ENCODE results near the gene MICALL1. TPM values are rescaled to one million over a fixed set of nuclear protein-coding genes. Genes with fewer than 3 reads are reported as not detected.
"Not testable (repeated sequence)": the region's sequence is repeated elsewhere in the genome, so short reads cannot be mapped to it uniquely, and the experiment has no call there.

MICALL1 gene
- polyA plus RNA-seq, 1 donor = 50.2 TPM

DNA sequence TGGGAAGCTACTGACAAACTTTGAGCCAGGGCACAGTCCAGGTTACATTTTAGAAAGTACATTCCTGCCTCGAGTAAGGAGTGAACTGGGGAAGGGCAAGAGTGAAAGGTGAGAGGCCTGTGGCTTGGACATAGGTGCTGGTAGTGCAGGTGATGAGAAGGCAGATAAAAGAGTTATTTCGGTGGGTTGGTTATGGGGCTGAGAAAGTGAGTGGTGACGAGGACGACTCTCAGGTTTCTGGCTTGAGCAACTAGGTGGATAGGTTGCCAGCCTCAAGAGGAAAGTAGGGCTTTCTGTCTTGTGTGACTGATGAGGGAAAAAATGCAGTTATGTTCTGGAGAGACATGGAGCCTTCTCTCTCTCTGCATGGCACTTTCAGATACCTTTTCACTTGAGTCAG is 51.1 kb downstream of the MICALL1 start:
- DNase-seq = no peak

DNA sequence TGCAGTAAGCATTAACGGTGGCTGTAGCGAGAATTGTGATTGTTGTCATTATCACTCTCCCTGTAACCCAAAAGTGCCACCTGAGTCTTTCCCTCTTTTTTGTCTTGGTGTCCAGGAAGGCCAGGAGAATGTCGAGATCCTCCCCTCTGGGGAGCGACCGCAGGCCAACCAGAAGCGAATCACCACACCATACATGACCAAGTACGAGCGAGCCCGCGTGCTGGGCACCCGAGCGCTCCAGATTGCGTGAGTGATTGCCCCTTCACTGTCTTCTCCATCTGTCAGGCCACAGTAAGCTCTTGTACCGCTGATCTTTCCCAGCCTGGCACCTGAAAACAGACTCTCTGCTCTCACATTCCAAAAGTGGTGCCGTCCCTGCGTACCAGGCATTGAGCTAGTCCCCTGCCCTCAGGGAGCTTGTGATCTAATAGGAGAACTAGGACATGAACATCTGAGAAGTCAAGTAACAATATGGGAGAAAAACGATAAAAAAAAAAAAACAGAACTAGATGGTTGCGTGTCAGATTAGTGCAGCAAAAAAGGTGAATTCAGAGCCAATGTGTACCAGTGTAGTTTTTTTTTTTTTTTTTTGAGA is 53.2 kb downstream of the MICALL1 start:
- no peak for DNase-seq

DNA sequence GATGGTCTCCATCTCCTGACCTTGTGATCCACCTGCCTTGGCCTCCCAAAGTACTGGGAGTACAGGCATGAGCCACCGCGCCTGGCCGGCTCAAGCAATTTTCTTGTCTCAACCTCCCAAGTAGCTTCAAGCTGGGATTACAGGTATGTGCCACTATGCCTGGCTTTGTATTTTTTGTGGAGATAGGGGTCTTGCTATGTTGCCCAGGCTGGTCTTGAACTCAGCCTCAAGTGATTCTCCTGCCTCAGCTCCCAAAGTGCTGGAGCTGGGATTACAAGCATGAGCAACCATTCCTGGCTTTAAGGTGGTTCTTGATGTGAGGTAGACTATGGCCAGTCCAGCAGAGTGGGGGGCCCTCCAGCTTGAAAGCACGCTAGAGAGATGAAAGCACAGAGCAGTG is 55.0 kb downstream of the MICALL1 start:
- DNase-seq = no peak

DNA sequence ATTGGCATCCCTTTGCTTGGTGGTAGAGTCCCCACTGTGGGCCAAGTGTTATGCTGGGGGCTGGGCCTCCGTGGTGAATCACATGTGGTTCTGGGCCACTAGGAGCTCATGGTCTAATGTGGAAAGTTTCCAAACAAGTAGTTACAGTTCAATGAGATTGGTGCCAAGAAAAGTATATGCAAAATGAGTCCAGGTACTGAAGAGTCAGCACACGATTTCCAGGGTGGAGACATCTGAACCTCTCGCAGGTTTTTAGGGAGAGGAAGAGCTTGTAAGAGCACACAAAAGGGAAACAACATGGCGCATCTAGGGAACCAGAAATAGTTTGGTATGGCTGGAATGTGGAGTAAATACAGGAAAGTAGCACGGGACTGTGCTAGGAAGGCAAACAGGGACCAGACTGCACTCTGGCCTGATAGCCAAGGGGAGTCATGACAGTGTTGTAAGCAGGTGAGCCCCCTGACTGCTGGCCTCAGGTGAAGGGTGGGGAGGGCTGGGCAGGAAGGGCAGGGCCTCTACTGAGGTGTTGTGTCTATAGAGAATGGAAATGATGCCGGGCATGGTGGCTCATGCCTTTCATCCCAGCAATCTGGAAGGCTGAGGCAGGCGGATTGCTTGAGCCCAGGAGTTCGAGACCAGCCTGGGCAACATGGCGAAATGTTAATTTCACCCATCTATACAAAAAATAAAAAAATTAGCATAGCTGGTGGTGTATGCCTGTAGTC is 60.0 kb downstream of the MICALL1 start:
- DNase-seq = no peak

DNA sequence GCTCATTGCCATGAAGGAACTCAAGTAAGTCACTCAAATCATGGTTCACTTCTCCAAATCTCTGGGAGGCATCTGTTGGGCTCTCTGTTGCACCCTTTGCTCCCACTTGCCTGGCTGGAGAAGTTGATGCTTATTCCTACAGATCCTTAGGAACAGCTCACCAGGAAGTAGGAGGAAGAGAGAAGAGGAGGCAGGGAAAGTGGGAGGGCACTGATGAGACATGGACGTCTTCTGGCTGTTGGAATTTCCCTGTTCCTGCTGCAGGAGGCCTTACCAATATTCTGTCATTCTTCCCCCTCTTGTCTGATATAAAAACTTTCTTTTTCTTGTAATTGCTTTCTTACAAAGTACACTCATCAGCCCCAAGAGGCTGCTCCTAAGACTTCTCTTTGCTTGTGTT is 61.0 kb downstream of the MICALL1 start:
- no peak for DNase-seq

DNA sequence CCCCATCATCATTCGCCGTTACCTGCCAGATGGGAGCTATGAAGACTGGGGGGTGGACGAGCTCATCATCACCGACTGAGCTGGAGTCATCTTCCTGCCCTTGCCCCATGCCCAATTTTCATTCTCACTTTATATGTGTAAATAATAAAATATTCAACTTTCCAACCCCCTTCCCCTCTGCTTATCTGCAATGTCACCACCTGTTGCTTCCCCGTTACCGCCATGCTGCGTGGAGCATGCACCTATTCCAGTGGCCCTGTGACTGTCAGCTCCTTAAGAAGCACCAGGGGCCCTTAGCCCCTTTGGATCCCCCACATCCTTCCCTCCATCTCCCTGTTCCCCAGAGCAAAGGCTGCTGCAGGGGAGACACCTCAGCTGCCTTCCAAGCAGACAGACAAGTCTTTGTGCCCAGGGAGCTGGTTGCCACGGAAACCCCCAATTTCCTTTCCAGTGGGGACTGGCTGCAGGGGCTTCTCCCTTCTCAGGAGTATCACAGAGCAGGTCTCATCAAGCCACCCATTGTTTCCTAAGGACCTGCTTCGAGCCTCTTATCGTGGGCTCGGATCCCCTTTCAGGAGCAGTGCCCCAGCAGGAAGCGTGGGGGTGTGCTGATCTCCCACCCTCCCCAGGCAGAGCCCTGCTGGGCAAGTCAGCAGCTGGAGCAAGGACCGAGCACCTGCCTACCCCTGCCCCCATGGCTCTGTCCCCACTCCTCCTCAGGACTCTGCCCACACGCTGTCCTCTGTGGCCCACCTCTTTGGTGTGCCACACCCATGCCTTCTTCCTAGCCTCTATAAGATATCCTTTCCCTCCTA is 61.7 kb downstream of the MICALL1 start:
- DNase-seq = no peak

DNA sequence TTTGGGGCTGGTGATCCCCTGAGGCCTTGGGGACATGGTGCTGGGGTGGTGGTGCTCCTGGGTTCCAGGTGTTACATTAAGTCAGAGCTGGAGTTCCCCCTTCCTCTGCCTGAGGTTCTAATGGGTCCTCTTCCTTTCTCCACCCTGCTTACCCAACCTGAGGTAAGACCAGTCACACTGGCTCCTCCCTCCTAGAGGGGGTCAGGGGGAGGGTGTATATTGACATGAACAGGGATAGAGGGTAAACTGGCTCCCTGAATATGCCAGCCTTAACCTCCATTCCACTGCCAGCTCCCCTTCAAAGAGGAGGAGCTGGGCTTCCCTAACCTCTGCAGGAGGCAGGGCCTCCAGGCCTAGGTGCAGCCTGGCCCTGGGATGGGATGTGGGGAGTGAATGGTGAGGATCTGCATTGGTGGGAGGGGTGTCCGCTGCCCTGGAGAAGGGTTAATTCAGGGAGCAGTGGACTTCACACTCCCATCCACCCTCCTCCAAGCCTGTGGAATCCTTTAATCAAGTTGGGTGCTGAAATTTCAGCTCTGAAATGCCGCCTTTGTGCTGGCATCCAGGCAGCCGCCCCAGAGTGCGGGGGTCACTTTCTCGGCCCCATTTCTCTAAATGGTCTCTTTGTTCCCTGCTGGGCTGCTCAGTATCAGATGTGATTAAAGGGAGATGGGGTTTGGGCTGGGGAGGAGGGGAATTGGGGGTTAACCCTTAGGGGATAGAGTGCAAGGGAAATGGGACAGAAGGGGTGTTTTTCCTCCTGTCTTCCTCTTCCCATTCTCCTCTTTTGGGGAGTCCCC is 62.6 kb downstream of the MICALL1 start:
- DNase-seq = no peak

DNA sequence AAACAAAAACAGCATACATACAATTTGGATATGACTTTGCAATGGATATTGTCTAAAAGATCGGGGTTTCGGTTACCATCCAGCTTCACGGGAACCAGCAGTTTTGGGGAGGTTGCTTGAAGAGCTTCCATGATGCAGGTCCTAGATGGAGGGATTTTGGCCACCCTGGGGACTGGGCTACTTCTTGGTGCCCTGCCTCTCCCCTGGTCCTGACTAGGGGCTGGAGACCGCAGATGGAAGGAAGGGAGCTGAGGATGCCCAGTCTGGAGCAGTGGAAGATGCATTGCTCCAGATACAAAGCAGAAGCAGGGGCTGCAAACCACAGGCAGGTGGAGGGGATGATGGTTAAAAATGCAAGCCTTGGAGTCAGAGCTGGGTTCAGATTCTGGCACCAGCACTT is 64.8 kb downstream of the MICALL1 start:
- no peak for DNase-seq

DNA sequence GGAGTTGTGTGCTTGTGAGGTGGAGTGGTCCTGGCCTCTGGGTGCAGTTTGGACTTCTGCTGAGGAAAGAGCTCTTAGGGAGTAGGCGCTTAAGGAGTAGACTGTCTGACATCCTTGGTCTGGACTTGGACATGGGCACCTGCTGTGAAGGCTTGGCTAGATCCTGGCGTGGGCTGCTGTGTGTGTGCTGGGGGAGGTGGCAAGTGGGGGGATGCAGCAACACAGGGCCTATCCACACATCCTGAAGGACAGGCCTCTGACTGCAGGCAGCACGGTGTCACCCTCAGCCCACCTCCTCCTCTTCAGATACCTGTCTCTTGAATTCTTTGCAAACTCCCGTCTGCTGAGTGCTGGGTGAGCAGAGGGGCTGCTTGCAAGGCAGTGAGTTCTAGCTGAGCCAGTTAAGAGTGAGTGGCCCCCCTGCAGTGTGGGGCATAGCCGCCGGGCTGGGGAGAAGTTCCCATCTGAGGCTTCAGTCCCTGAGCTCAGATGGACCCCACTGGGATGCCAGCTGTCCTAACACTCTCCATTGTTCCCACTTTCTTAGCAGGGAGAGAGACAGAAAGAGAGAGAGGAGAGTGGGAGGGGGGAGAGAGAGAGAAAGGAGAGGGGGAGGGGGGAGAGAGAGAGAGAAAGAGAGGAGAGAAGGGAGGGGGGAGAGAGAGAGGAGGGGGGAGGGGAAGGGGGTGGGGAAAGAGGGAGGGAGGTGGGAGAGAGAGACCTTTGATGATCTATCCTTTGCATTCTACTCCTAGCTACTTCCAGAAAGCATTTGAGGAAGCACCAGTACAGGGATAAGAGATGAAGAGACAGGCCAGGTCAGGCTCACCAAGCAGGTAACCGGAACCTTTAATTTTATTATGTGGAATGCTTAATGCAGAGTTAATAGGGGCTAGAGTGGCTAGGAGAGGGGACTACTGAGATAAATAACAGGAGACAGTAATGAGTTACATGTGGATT is 65.7 kb downstream of the MICALL1 start:
- DNase-seq = no peak

DNA sequence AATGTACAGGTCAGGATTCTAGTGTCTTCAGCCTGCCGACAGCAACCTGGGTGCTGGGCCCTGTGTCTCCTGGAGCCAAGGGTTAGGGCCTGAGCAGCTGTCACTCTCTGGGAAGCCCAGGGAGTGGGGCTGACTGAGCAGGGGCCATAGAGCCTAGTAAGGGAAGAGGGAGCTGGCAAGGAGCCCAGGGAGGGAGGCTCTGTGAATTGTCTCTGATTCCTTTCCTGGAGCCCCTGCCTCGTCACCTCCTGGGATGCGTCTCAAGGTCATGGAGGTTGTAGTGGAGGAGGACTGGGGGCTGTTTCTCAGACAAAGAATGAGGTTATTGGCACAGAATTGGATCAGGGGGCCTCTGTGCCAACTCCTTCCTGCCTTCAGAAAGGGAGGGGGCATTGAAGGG is 66.4 kb downstream of the MICALL1 start:
- DNase-seq = peak; percentile 30

DNA sequence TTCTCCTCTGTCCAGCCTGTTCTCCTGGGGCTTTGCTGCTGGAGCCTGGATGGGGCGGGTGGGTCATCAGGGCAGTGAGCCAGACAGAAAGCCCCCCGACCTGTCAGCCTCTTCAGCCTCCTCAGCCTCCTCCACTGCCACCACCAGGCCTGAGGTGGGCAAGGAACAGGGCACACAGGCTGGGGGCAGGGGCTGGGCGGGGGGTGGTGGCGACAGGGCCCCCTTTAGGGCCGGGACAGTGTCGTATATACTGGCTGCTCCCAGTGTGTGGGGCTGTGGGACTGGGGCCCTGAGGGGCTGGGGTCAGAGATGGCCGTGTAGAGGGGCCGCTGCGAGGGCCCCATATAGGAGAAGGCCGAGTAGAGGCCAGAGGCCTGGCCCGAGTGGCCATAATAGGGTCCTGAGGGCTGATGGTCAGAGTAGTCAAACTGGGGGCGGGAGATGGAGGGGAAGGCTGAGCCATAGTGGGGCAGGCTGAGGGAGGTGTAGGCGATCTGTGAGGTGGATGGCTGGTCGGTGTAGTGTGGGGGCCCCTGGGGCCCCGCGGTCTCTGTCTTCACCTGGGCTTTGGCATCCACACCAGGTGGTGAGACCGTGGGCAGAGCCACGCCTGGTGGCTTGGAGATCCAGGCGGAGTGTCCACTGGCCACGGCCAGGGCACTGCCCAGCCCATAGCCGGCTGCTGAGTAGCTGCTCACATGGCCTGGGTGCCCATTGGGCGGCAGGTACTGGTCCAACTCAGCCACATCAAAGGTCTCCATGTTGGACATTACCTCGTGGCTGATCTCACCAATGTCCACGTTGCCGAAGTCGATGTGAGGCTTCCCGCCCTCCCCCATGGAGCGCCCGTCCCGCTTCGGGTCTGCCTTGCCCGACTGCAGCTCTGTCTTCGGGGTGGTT is 67.4 kb downstream of the MICALL1 start:
- DNase-seq = no peak

DNA sequence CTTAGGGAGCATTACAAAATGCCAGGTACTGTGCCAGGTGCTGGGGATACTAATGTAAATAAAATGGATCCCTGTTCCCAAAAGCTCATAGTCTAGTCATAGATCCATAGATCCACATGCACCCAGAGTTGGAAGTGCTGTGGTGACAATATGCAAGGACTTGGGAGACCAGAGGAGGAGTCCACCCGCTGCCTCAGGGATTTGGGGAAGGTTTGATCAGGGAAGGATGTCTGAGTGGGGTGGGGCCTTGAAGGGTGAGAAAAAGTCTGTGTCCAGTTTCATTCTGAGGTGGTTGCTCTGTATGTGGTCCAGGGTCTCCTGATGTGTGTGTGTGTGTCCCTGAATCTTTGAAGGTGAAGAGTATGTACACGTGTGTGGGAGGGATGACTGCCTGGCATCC is 69.1 kb downstream of the MICALL1 start:
- DNase-seq = no peak

DNA sequence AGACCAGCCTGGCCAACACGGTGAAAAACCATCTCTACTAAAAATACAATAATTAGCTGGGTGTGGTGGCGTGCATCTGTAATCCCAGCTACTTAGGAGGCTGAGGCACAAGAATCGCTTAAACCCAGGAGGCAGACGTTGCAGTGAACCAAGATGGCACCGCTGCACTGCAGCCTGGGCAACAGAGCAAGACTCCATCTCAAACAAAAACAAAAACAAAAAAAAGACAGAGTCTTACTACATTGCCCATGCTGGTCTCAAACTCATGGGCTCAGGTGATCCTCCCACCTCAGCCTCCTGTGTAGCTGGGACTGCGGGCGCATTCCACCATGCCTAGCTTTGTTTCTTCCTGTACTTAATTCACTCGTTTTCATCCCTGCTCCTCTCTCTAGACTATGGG is 69.9 kb downstream of the MICALL1 start:
- DNase-seq = not testable (repeated sequence)

DNA sequence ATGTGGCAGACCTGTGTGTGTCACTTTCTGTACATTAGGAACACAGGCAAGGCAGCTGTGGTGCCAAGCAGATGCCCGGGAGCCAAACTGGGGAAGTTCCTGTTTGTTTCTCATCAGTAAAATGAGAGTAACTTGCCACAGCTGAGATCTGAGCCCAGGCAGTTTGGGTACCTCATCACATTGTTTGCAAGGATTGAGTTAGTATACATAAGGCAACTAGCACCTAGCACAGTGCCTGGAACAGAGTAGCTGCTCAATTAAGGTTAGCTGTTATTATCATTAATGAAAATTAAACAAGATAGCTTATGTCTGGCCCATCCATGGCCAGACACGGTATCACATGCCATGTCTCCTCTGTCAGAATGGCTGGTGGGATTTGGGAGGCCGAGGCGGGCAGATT is 70.5 kb downstream of the MICALL1 start:
- DNase-seq = no peak

DNA sequence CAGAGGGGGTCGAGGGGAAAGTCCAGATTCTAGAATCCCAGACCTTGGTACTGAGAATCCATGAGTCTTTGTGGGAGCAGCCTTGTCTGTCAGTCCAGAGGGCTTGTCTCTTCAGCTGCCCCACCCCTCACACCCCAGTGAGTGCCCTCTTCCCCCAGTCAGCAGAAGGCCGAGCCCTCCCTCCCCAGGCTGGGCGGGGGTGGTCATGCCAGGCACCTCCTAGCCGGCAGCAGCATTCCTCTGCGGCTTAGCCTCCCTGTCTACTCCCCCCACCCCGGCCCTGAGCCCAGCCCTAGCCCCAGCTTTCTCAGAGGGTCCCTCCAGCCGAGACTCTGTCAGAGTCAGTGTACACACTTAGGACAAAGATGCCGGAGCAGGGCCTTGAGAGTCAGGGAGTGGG is 73.7 kb downstream of the MICALL1 start:
- no peak for DNase-seq

DNA sequence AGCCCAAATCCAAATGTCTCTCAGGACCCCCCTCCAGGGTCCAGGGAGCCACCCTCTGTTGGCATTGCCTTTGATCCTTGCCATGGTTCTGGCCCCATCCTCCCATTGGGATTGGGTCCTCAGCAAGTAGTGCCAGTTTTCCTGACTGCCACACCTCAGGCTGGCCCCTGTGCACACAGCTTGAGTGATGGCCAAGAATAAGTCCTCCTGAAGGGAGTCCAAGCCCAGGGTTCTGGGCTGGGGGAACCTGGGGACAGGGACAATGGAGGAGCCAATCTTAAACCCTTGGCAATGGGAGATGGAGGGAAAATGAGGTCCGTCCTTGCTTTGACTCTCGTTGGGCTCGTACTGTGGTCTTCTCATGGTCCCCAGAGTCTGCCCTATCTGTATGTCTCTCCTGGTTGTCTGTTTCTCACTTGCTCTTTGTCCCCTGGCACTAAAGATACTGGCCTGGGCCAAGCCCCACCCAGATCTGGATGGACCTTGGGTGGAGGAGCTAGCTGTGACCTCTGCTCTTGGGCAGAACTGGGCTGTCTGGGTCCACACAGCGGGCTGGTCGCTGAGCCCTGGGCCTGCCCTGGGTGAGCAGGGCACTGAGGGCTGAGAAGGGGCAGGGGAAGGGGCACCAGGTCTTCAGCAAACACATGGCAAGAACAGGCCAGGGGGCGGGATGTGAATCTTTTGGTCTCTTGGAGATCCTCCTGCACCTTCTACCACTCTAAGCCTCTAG is 75.3 kb downstream of the MICALL1 start:
- DNase-seq = no peak

DNA sequence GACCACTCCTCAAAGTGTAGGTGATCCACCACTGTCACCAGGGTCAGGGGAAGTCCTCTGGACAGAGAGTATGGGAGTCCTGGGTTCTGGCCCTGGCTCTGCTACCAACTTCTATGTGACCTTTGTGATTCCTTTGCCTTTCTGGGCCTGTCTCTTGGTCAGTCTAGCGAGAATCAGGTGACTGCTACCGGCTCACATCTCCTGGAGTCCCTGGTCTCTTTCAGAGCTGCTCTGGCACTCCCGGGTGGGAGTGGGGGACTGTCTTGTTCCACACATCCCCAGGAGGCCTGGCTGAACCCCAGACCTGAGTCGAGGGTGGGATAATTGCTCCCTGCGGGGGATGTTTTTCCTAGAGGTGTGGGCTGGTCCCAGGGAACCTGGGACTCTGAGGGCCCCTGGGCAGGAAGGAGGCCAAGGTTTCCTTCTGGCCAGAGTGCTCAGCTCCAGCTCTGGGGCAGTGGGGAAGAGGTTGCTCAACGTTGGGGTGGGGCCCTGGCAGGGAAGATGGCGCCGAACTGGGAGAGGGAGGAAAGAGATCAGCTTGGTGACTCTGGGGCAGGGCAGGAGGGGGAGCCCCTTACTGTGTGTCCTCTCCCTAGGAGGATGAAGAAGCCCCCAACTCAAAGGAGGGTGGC is 76.2 kb downstream of the MICALL1 start:
- no peak for DNase-seq

DNA sequence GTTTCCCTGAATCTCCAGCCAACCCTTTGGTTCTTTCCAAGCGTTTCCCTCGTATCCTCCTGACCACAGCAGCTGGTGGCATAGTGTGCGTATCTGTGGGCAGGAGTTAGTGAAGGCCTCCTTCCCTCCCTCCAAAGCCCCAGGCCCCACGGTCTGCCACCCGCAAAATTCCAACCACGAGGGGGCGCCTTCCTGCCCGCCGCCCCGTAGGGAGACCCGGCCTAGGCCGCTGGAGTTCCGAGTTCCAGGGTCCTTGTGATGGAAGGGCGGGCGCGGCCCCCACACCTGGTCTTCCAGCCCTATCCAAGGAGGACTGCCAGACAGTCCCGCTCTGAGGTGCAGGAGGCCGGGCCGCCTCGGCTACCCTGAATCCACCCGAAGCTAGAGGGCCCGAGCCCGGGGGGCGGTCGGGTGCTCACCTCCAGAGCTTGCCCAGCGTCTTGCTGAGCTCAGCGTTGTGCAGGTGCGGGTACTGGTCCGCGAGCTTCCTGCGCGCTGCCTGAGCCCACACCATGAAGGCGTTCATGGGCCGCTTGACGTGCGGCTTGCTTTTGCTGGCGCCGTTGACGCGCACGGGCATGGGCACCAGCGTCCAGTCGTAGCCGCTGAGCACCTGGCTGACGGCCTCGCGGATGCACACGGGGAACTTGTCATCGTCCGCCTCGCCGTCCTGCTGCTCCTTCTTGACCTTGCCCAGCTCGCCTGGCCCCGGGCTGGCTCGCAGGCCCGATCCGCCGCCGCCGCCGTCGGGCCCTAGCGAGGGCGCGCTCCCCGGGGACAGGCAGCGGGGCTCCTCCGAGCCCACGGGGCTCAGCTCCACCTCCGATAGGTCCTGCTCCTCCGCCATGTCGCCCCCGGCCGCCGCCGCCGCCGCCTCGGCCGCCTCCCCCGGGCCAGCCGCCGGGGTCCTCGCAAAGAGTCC is 77.1 kb downstream of the MICALL1 start:
- no peak for DNase-seq
